ENCODE measurements around the gene MICU2. TPM values are rescaled to one million over a fixed set of nuclear protein-coding genes. Genes with fewer than 3 reads are reported as not detected.

The MICU2 gene
- total and polyA plus RNA-seq, 2 of the 13 experiments (the other 11 are each of a cell fraction or from before 2014, with no cell fraction given) = 31.7 to 42.4 TPM

DNA sequence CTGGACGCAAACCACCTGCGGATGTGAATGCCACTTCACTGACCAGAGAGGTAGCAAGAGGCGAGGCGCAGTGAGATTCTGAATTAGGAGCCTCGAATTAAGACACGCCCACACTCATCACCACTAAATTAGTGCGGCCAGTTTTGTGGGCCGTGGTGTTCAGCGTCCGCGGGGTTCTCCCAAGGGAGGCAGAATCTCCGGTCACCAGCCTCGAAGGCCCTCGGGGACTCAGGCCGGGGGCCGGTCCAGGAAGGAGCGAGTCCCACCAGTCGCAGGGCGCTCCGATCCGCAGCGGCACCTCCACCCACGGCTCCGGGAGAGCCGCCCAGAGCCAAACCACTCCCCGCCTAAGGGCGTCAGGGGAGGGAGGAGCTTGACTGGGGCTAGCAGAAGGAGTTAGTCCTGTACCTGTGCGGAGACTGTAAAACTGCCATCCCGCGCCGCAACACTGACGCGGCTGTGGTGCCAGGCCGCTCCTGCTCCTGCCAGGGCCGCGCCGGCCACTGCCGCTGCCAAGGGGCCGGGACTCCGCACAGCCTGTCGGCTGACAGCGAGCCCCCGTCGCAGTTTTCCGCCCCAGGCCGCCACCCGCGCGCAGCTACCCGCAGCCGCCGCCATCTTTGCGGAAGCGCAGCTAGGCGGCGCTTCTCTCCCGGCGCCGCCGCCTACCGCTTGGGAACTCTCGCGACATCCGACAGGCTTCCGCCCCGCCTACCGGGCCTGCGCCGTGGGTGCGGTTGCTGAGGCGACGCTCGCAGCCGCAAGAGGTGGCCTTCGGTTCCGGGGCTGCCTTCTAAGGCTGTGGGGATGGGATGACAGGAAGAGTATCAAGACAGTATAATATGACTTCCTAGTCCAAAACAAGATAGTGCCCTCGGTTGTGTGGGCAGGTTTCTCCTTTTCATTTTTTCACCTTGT is at the start of gene MICU2 (continued):
- no peak for TF ChIP-seq AGO1 (IDR thresholded peaks at IDR 0.05; ENCODE audit: low read depth, low read length, poor library complexity, severe bottlenecking)
- TF ChIP-seq RFXAP (CRISPR knock-in tag; IDR thresholded peaks at IDR 0.05; ENCODE audit: borderline replicate concordance) = 0 out of 2 replicates have a peak, but pooled peaks have one; percentile 33
- 0 out of 2 replicates have a peak, but pooled peaks have one; percentile 34 for TF ChIP-seq ZNF317 (CRISPR knock-in tag; IDR thresholded peaks at IDR 0.05)
- peak; percentile 76 for TF ChIP-seq RFX3 (CRISPR knock-in tag; IDR thresholded peaks at IDR 0.05)
- peak; percentile 51; the same call in 1 of the 2 replicates for TF ChIP-seq ZSCAN9 (CRISPR knock-in tag; IDR thresholded peaks at IDR 0.05; ENCODE audit: borderline replicate concordance)
- peak; percentile 87 for TF ChIP-seq NFRKB (IDR thresholded peaks at IDR 0.05)
- 0 out of 2 replicates have a peak, but pooled peaks have one; percentile 38 for TF ChIP-seq KDM1A (CRISPR knock-in tag; IDR thresholded peaks at IDR 0.05)
- peak; percentile 88; the same call in 1 of the 2 replicates for TF ChIP-seq ZNF547 (CRISPR knock-in tag; IDR thresholded peaks at IDR 0.05)
- TF ChIP-seq, protein P1, sequence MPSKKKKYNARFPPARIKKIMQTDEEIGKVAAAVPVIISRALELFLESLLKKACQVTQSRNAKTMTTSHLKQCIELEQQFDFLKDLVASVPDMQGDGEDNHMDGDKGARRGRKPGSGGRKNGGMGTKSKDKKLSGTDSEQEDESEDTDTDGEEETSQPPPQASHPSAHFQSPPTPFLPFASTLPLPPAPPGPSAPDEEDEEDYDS (CRISPR knock-in tag; IDR thresholded peaks at IDR 0.05) = peak; percentile 39
- TF ChIP-seq ZNF549 (CRISPR knock-in tag; IDR thresholded peaks at IDR 0.05) = no peak
- TF ChIP-seq, protein P2, sequence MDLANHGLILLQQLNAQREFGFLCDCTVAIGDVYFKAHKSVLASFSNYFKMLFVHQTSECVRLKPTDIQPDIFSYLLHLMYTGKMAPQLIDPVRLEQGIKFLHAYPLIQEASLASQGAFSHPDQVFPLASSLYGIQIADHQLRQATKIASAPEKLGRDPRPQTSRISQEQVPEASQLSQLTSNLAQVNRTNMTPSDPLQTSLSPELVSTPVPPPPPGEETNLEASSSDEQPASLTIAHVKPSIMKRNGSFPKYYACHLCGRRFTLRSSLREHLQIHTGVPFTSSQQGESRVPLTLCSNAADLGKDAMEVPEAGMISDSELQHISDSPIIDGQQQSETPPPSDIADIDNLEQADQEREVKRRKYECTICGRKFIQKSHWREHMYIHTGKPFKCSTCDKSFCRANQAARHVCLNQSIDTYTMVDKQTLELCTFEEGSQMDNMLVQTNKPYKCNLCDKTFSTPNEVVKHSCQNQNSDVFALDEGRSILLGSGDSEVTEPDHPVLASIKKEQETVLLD (CRISPR knock-in tag; IDR thresholded peaks at IDR 0.05; ENCODE audit: low read depth) = peak; percentile 4; the same call in 1 of the 2 replicates
- TF ChIP-seq, protein P3, sequence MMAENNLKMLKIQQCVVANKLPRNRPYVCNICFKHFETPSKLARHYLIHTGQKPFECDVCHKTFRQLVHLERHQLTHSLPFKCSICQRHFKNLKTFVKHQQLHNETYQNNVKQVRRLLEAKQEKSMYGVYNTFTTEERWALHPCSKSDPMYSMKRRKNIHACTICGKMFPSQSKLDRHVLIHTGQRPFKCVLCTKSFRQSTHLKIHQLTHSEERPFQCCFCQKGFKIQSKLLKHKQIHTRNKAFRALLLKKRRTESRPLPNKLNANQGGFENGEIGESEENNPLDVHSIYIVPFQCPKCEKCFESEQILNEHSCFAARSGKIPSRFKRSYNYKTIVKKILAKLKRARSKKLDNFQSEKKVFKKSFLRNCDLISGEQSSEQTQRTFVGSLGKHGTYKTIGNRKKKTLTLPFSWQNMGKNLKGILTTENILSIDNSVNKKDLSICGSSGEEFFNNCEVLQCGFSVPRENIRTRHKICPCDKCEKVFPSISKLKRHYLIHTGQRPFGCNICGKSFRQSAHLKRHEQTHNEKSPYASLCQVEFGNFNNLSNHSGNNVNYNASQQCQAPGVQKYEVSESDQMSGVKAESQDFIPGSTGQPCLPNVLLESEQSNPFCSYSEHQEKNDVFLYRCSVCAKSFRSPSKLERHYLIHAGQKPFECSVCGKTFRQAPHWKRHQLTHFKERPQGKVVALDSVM (CRISPR knock-in tag; IDR thresholded peaks at IDR 0.05) = peak; percentile 28; the same call in 1 of the 2 replicates
- peak; percentile 69; the same call in 1 of the 2 replicates for TF ChIP-seq ZNF749 (CRISPR knock-in tag; IDR thresholded peaks at IDR 0.05; ENCODE audit: borderline replicate concordance)
- peak; percentile 98 for TF ChIP-seq PHF8 (CRISPR knock-in tag; IDR thresholded peaks at IDR 0.05)
- TF ChIP-seq CEBPG (CRISPR knock-in tag; IDR thresholded peaks at IDR 0.05) = no peak
- TF ChIP-seq SAFB2 (CRISPR knock-in tag; IDR thresholded peaks at IDR 0.05; ENCODE audit: borderline replicate concordance, low read depth) = peak; percentile 71; the same call in 1 of the 2 replicates
- TF ChIP-seq, protein P4, sequence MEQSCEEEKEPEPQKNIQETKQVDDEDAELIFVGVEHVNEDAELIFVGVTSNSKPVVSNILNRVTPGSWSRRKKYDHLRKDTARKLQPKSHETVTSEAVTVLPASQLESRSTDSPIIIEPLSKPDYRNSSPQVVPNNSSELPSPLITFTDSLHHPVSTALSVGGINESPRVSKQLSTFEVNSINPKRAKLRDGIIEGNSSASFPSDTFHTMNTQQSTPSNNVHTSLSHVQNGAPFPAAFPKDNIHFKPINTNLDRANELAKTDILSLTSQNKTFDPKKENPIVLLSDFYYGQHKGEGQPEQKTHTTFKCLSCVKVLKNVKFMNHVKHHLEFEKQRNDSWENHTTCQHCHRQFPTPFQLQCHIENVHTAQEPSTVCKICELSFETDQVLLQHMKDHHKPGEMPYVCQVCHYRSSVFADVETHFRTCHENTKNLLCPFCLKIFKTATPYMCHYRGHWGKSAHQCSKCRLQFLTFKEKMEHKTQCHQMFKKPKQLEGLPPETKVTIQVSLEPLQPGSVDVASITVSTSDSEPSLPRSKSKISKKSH (CRISPR knock-in tag; IDR thresholded peaks at IDR 0.05; ENCODE audit: borderline replicate concordance) = peak; percentile 40; the same call in 1 of the 2 replicates
- no peak for TF ChIP-seq MTA3 (CRISPR knock-in tag; IDR thresholded peaks at IDR 0.05)
- TF ChIP-seq ZNF703 (CRISPR knock-in tag; IDR thresholded peaks at IDR 0.05; ENCODE audit: borderline replicate concordance) = no peak; the same call in 1 of the 2 replicates
- no peak for TF ChIP-seq MZF1 (CRISPR knock-in tag; IDR thresholded peaks at IDR 0.05; ENCODE audit: borderline replicate concordance)
- TF ChIP-seq GATA4 (IDR thresholded peaks at IDR 0.05; ENCODE audit: borderline replicate concordance, low read depth) = no peak
- peak; percentile 29; the same call in 1 of the 2 replicates for TF ChIP-seq HCFC1 (IDR thresholded peaks at IDR 0.05; ENCODE audit: low read depth, low read length)
- peak; percentile 1; the same call in 1 of the 2 replicates for TF ChIP-seq MAFF (IDR thresholded peaks at IDR 0.05; ENCODE audit: low read depth, low read length)
- TF ChIP-seq POLR2AphosphoS2 (IDR thresholded peaks at IDR 0.05; ENCODE audit: low read depth, low read length) = no peak
- peak; percentile 98 for TF ChIP-seq ELF4 (CRISPR knock-in tag; IDR thresholded peaks at IDR 0.05; ENCODE audit: borderline replicate concordance)

Data from HepG2 (cell line).